HCT116 (cell line): ENCODE measurements around the gene CD200R1L.

Experiments
- ATF3 ChIP-seq: IDR thresholded peaks from 2 replicates; pipeline ENCODE4 v1.6.1; 2012
- CTCF ChIP-seq, 3 experiments: fragments of 200-600 bp in 1 of 3; sonication (generic) in 1 of 3; IDR thresholded peaks in 2 of 3; conservative IDR thresholded peaks in 1 of 3; 2 replicates each; pipeline ENCODE4 v1.5.1; 2012 to 2017; ENCODE audit warnings: low read depth in 2 of 3, low read length in 2 of 3, antibody characterized with exemption in 1 of 3, borderline replicate concordance in 1 of 3, control low read depth in 1 of 3, mild to moderate bottlenecking in 1 of 3, mixed read lengths in 1 of 3, mixed run types in 1 of 3, moderate library complexity in 1 of 3; ENCODE audit not compliant: insufficient read depth in 1 of 3
- EZH2 ChIP-seq: fragments of 200-600 bp; sonication (generic); IDR thresholded peaks from 2 replicates; pipeline ENCODE4 v1.6.1; 2017; ENCODE audit warnings: antibody characterized with exemption, mixed run types
- MAX ChIP-seq: IDR thresholded peaks from 2 replicates; pipeline ENCODE4 v1.6.1; 2012
- RAD21 ChIP-seq: IDR thresholded peaks from 2 replicates; pipeline ENCODE4 v1.6.1; 2012; ENCODE audit warnings: low read depth, mild to moderate bottlenecking
- REST ChIP-seq: IDR thresholded peaks from 2 replicates; pipeline ENCODE4 v1.6.1; 2012; ENCODE audit warnings: low read depth
- SIN3A ChIP-seq: IDR thresholded peaks from 2 replicates; pipeline ENCODE4 v1.6.1; 2012; ENCODE audit warnings: low read depth

- TF ChIP-seq MAX (no peak), CTCF (IDR thresholded peaks at IDR 0.05 in 2 of 3, conservative IDR thresholded peaks at IDR 0.05 in 1 of 3; ENCODE audit: borderline replicate concordance in 1 of 3, insufficient read depth in 1 of 3, low read depth in 2 of 3, low read length in 2 of 3) (no peak), SIN3A (no peak), EZH2 (no peak), RAD21 (no peak), REST (no peak), ATF3 (no peak)
Measured at GRCh38 chr3:112875561-112875960, 28.9 kb upstream of the CD200R1L start.
